NOMO-1 (cell line): ENCODE results near the gene HIC1.

Source experiments
- DNase-seq, 2 experiments: peaks; one replicate each; lab custom pipeline; 2025; ENCODE audit not compliant: unreplicated experiment in 2 of 2; lab: John Stamatoyannopoulos, UW

Gene HIC1

GRCh38 chr17:2042933-2043332, 12.0 kb upstream of the HIC1 start:
- no peak for DNase-seq

DNA sequence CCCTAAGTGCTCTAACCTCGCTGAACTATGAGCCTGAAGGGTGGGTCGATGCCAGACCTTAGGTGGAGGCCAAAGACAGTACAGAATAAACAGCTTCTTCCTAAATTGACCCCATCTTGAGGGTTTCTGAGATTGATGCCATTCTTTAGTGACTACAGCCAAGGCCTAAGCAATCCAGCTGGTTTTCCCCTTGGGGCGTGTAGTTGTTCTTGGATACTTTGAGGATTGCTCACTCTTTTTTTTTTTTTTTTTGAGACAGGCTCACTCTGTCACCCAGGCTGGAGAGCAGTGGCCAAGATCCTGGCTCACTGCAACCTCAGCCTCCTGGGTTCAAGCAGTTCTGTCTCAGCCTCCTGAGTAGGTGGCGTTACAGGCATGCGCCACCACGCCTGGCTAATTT, 11.1 kb upstream of the HIC1 start:
- no peak for DNase-seq

DNA sequence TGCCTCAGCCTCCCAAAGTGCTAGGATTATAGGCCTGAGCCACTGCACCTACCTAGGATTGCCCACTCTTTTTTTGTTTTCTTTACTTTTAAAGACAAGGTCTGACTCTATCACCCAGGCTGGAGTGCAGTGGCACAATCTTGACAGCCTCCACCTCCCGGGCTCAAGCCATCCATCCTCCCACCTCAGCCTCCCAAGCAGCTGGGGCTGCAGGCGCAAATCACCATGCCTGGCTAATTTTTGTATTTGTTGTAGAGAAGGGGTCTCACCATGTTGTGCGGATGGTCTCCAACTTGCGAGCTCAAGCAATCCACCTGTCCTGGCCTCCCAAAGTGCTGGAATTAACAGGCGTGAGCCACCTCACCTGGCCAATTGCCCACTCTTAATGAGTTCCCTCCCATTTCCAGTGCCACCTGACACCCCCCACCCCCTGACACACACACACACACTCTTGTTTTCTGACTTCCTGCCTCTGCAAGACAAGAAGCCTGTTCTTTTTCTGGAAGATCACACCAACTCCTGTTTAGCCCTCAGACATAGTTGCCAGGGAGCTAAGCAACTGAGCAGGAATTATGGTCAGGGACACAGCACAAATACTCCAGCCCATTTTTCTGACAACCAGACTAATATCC, 10.5 kb upstream of the HIC1 start:
- DNase-seq: no peak

GRCh38 chr17:2047590-2047989, 7.3 kb upstream of the HIC1 start:
- DNase-seq: no peak

DNA sequence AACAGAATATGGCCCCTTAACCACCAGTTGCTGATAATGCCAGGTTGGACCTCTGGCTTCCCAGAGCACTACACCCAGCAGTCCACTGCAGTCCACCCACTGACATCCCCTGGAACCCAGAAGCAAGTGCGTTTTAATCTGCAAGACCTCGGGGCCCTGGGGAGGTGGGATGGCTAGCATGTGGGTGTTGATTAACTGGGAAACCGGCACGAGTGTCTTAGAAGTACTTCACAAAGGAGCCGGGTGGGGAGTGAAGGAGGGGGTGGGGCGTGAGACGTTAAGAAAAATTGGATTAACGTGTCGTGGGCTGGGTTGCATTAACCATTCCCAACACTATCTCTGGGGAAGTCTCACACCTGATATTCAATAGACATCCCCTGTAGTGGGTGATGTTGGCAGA, 6.1 kb upstream of the HIC1 start:
- no peak for DNase-seq

GRCh38 chr17:2049333-2050299, 5.3 kb upstream of the HIC1 start:
- peak; percentile 39 to 66 for DNase-seq

GRCh38 chr17:2050300-2051060, 4.4 kb upstream of the HIC1 start:
- DNase-seq: no peak

GRCh38 chr17:2051061-2051932, 3.6 kb upstream of the HIC1 start:
- no peak for DNase-seq

DNA sequence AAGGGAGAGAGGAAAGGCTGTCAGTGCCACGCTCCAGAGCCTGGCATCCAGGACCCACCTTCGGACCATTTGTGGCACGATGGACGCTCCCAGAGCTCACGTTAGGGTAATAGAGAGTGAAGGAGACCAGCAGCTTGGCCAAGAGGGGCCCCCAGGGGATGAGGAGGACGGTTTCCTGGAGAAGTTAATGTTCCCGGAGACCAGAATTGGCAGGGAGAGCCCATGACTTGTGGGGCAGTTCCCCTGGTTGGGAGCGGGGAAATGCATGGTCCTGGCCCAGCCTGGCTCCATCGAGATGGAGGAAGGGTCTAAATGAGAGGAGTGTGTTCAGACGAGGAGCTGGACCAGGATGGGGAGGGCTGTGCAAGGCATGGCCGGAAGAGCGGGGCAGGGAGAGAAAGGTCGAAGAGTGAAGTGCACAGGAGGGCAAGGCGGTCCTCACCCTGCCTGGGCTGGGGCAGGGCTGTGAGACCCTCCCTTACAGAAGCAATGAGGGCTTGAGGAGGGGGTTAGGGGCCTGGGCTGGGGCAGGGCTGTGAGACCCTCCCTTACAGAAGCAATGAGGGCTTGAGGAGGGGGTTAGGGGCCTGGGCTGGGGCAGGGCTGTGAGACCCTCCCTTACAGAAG, 2.9 kb upstream of the HIC1 start:
- DNase-seq: no peak

GRCh38 chr17:2053380-2054261, 1.3 kb upstream of the HIC1 start:
- peak; percentile 24 to 54 for DNase-seq

DNA sequence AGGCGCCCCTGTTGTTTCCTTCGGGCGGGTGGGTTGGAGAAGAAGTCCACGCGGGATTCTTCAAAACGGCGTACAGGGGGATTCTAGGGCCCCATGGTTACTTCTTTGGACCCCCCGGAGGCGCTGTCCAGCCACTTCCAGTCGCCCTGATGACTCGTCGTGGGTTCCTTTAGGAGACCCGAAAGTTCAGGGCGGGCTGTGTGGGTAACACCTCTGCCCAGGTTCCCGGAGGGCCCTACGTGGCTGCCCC, 716 bp upstream of the HIC1 start:
- DNase-seq: no peak

- no peak for DNase-seq
Measured at GRCh38 chr17:2055292-2056205, 646 bp downstream of the HIC1 start.

GRCh38 chr17:2056206-2057174, 1.6 kb downstream of the HIC1 start:
- peak in 1 of 2 experiments; percentile 15 for DNase-seq

GRCh38 chr17:2057175-2057759, 2.4 kb downstream of the HIC1 start:
- DNase-seq: no peak

DNA sequence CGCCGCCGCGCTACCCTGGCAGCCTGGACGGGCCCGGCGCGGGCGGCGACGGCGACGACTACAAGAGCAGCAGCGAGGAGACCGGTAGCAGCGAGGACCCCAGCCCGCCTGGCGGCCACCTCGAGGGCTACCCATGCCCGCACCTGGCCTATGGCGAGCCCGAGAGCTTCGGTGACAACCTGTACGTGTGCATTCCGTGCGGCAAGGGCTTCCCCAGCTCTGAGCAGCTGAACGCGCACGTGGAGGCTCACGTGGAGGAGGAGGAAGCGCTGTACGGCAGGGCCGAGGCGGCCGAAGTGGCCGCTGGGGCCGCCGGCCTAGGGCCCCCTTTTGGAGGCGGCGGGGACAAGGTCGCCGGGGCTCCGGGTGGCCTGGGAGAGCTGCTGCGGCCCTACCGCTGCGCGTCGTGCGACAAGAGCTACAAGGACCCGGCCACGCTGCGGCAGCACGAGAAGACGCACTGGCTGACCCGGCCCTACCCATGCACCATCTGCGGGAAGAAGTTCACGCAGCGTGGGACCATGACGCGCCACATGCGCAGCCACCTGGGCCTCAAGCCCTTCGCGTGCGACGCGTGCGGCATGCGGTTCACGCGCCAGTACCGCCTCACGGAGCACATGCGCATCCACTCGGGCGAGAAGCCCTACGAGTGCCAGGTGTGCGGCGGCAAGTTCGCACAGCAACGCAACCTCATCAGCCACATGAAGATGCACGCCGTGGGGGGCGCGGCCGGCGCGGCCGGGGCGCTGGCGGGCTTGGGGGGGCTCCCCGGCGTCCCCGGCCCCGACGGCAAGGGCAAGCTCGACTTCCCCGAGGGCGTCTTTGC, 3.1 kb downstream of the HIC1 start:
- DNase-seq: no peak
